Erythroblast (primary cell): ENCODE results near the gene EMP3.
"Not testable (repeated sequence)": the region's sequence is repeated elsewhere in the genome, so short reads cannot be mapped to it uniquely, and the experiment has no call there.

ENCODE experiments used
- DNase-seq, 2 experiments: peaks; one replicate each; lab custom pipeline; 2025; lab: John Stamatoyannopoulos, UW
- GATA1 ChIP-seq: IDR thresholded peaks from 2 replicates; pipeline ENCODE4 v1.6.1; 2011; ENCODE audit warnings: low read depth, mild to moderate bottlenecking, control low read depth, low read length, moderate library complexity
- POLR2A ChIP-seq: IDR thresholded peaks from 2 replicates; pipeline ENCODE4 v1.6.1; 2011; ENCODE audit warnings: mild to moderate bottlenecking, low read length

EMP3 gene

GRCh38 chr19:48364598-48365348 is 39.4 kb downstream of the EMP3 start:
- DNase-seq: no peak
- TF ChIP-seq POLR2A: no peak
- TF ChIP-seq GATA1: no peak

GRCh38 chr19:48365602-48366001 is 40.2 kb downstream of the EMP3 start:
- TF ChIP-seq POLR2A (no peak), GATA1 (no peak)
- no peak for DNase-seq

- TF ChIP-seq POLR2A (no peak), GATA1 (no peak)
These were observed 42.5 kb downstream of the EMP3 start for GRCh38 chr19:48367855-48368254.

GRCh38 chr19:48368936-48369335 is 43.6 kb downstream of the EMP3 start:
- TF ChIP-seq GATA1: no peak
- TF ChIP-seq POLR2A: no peak

More at GRCh38 chr19:48367855-48368254, 42.5 kb downstream of the EMP3 start:
- DNase-seq: no peak

GRCh38 chr19:48370955-48371354 is 45.6 kb downstream of the EMP3 start:
- TF ChIP-seq POLR2A (no peak), GATA1 (no peak)
- DNase-seq: no peak

More at GRCh38 chr19:48368936-48369335, 43.6 kb downstream of the EMP3 start:
- no peak for DNase-seq

GRCh38 chr19:48371367-48371766 is 46.0 kb downstream of the EMP3 start:
- no peak for DNase-seq
- TF ChIP-seq GATA1 (no peak), POLR2A (no peak)

- DNase-seq: not testable (repeated sequence)
These were observed 46.4 kb downstream of the EMP3 start for GRCh38 chr19:48371771-48372170.

GRCh38 chr19:48372904-48373303 is 47.6 kb downstream of the EMP3 start:
- TF ChIP-seq POLR2A (no peak), GATA1 (no peak)
- no peak for DNase-seq

- no peak for DNase-seq
- TF ChIP-seq POLR2A (no peak), GATA1 (no peak)
These were observed 48.2 kb downstream of the EMP3 start for GRCh38 chr19:48373567-48373966.

GRCh38 chr19:48378194-48378570 is 52.8 kb downstream of the EMP3 start:
- no peak for DNase-seq

GRCh38 chr19:48379058-48379457 is 53.7 kb downstream of the EMP3 start:
- no peak for TF ChIP-seq GATA1
- TF ChIP-seq POLR2A: no peak

More at GRCh38 chr19:48378194-48378570, 52.8 kb downstream of the EMP3 start:
- TF ChIP-seq GATA1 (no peak), POLR2A (no peak)

More at GRCh38 chr19:48379058-48379457, 53.7 kb downstream of the EMP3 start:
- DNase-seq: no peak
